GM21528 (cell line): ENCODE data around the gene DIP2B.

Experiments used
- ATAC-seq: cut with Tn5 transposase; IDR thresholded peaks from one replicate; pipeline ENCODE4 v1.9.1; 2021; ENCODE audit warnings: mild to moderate bottlenecking, moderate library complexity; ENCODE audit not compliant: unreplicated experiment, low FRiP score

The DIP2B gene

GRCh38 chr12:50627491-50627890, 122.7 kb downstream of the DIP2B start:
- no peak for ATAC-seq

- no peak for ATAC-seq
These were observed 123.6 kb downstream of the DIP2B start for GRCh38 chr12:50628394-50628793.

- no peak for ATAC-seq
These were observed 129.2 kb downstream of the DIP2B start for GRCh38 chr12:50633955-50634354.

- no peak for ATAC-seq
These were observed 129.6 kb downstream of the DIP2B start for GRCh38 chr12:50634379-50634778.

- ATAC-seq: no peak
These were observed 130.6 kb downstream of the DIP2B start for GRCh38 chr12:50635364-50635763.

- no peak for ATAC-seq
These were observed 131.1 kb downstream of the DIP2B start for GRCh38 chr12:50635857-50636256.

GRCh38 chr12:50636505-50636904, 131.7 kb downstream of the DIP2B start:
- ATAC-seq: no peak

GRCh38 chr12:50637870-50638481, 133.2 kb downstream of the DIP2B start:
- ATAC-seq: no peak

- no peak for ATAC-seq
These were observed 133.7 kb downstream of the DIP2B start for GRCh38 chr12:50638482-50638880.

- no peak for ATAC-seq
These were observed 134.9 kb downstream of the DIP2B start for GRCh38 chr12:50639721-50640120.

GRCh38 chr12:50640321-50640939, 135.6 kb downstream of the DIP2B start:
- ATAC-seq: no peak

- no peak for ATAC-seq
These were observed 136.8 kb downstream of the DIP2B start for GRCh38 chr12:50641566-50641965.

- no peak for ATAC-seq
These were observed 137.3 kb downstream of the DIP2B start for GRCh38 chr12:50642035-50642451.

- no peak for ATAC-seq
These were observed 138.0 kb downstream of the DIP2B start for GRCh38 chr12:50642761-50643160.

GRCh38 chr12:50647031-50647430, 142.2 kb downstream of the DIP2B start:
- ATAC-seq: no peak

- ATAC-seq: no peak
These were observed 142.7 kb downstream of the DIP2B start for GRCh38 chr12:50647479-50647878.

- no peak for ATAC-seq
These were observed 145.5 kb downstream of the DIP2B start for GRCh38 chr12:50650285-50650684.

- no peak for ATAC-seq
These were observed 150.7 kb downstream of the DIP2B start for GRCh38 chr12:50655374-50655921.

GRCh38 chr12:50659260-50659659, 154.5 kb downstream of the DIP2B start:
- ATAC-seq: no peak

GRCh38 chr12:50659690-50660424, 155.1 kb downstream of the DIP2B start:
- ATAC-seq: no peak

- ATAC-seq: no peak
These were observed 155.6 kb downstream of the DIP2B start for GRCh38 chr12:50660425-50660822.
